Measurements from ENCODE around the gene NMNAT3.

Gene NMNAT3

DNA sequence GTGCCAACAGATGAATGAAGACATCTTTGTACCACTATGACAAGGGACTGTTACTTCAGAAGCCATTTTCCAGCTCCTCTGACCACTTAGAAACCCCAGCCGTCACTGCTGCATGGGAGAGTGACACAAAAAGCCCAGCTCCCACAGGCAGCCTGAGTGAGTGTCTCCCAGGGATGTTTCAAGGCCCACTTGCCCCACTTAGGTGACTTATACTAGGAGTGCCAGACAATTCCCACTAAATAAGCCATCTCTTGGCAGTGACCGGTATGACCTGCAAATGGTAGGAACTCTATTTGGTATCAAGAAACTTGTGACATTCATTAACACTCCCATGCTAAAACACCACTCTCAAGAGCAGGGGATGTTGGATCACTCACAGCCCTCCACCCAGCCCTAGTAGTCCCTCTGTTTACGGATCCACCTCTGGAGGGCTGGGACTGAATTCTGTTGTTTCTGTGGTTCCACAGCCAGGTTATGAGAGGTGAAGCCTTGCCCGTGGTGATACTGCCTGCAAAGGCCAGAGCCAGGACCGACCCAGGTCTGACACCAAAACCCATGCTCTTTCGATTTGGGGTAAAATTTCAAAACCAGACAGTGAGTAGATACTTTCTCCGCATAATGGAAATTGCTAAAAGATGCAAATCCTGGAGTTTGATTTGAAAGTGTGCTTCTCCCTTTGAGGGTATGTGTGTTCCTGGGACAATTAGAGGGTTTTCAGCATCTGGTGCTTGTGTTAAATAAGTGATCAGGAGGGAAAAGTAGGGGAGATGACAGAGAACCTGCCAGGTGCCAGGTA, 152.7 kb downstream of the NMNAT3 start:
- DNase-seq (ENCODE audit: low read depth), result no peak
- no peak overlapping the region for H3K4me3 ChIP-seq (ENCODE audit: low read length)
- TF ChIP-seq, protein P1, sequence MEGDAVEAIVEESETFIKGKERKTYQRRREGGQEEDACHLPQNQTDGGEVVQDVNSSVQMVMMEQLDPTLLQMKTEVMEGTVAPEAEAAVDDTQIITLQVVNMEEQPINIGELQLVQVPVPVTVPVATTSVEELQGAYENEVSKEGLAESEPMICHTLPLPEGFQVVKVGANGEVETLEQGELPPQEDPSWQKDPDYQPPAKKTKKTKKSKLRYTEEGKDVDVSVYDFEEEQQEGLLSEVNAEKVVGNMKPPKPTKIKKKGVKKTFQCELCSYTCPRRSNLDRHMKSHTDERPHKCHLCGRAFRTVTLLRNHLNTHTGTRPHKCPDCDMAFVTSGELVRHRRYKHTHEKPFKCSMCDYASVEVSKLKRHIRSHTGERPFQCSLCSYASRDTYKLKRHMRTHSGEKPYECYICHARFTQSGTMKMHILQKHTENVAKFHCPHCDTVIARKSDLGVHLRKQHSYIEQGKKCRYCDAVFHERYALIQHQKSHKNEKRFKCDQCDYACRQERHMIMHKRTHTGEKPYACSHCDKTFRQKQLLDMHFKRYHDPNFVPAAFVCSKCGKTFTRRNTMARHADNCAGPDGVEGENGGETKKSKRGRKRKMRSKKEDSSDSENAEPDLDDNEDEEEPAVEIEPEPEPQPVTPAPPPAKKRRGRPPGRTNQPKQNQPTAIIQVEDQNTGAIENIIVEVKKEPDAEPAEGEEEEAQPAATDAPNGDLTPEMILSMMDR (conservative IDR thresholded peaks at IDR 0.05; ENCODE audit: low read depth, low read length), result no peak

DNA sequence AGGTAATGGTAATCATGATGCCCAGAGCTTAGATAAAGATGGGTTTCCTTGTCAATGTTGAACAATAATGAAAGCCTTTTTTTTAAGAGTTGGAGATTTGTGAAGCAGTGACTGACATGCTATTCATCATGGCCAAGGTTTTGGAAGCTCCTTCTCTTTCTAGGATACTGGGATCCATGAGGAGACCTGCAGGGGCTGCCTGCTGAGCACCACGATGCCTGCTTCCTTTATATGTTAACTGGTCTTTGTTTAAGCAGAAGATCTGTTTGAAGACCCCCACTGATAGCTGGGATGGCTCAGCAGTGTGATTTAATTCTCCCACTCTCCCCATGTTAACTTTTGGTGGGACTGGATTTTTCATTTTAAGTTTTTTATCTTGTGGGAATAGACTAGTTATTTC, 154.1 kb downstream of the NMNAT3 start:
- DNase-seq (ENCODE audit: low read depth), result no peak
- H3K4me3 ChIP-seq (ENCODE audit: low read length), result no peak overlapping the region
- TF ChIP-seq, protein P1 (conservative IDR thresholded peaks at IDR 0.05; ENCODE audit: low read depth, low read length), result no peak

DNA sequence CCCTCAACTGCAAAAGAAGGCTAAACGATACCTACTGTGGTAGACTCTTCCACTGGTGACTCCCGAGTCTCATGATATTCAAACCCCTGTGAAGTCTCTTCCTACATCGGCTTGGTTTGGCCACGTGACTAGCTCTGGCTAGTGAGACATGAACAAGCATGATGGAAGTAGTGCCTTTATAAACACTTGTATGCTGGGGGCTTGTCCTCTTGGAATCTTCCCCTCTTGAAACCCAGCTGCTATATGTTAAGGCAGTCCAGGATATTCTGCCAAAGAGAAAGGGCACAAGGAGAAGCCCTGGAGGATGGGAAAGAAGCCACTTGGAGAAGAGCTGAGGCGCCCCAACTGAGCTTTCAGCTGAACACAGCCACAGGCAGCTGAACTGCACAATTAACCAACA, 154.6 kb downstream of the NMNAT3 start:
- no peak for DNase-seq (ENCODE audit: low read depth)
- H3K4me3 ChIP-seq (ENCODE audit: low read length), result no peak overlapping the region
- TF ChIP-seq, protein P1 (conservative IDR thresholded peaks at IDR 0.05; ENCODE audit: low read depth, low read length), result no peak

DNA sequence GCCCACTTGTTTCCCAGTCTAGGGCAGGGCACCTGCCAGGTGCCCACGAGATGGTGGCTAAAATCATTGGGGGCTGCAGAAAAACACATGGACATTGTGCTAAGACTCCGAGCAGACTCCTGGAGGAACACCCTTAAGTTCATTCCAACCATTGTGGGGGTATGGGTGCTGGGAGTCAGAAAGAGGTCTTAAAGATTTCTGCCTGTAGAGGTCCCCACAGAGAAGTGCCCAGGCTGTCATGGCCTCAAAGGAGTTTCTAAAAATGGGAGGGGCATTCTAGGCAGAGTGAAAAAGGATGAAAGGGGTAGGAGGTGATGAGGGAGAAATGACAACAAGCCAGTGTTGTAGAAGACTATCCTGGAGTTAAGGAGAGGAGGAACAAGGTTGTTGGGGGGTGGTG, 155.4 kb downstream of the NMNAT3 start:
- DNase-seq (ENCODE audit: low read depth), result no peak
- TF ChIP-seq, protein P1 (conservative IDR thresholded peaks at IDR 0.05; ENCODE audit: low read depth, low read length), result peak; percentile 39
- no peak overlapping the region for H3K4me3 ChIP-seq (ENCODE audit: low read length)

DNA sequence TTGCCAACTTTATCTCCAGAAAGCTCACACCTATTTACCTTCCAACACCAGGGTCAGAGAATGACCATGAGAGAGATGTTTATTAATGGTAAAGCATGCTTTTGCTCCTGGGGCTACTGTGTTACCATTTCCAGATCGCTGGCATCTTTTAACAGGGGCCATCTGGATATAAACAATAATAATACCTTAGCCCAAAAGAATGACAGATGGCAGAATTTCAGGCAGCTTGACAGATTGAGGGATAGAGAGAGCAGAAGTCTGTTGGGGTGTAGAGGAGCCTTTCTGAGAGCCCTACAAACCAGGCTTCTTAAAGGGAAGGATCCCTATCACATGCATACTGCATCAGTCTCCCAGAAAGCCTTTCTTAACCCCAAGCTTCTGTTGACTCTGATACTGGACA, 156.0 kb downstream of the NMNAT3 start:
- TF ChIP-seq, protein P1 (conservative IDR thresholded peaks at IDR 0.05; ENCODE audit: low read depth, low read length), result no peak
- H3K4me3 ChIP-seq (ENCODE audit: low read length), result no peak overlapping the region
- no peak for DNase-seq (ENCODE audit: low read depth)

DNA sequence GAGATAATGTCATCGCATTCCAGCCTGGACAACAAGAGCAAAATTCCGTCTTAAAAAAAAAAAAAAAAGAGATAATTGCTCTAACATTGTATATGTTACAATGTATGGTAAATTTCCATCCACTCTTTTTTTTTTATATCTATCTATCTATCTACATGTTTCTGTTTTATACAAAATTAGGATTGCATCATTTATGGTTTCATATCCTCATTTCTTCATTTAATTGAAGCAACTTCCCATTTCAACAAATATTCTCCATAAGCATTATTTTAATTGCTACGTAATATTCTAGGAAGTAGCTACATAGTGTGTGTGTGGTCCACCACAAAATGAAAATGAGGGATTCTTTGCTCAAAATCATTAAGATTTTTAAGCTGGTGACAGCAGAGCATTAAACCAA, 156.6 kb downstream of the NMNAT3 start:
- TF ChIP-seq, protein P1 (conservative IDR thresholded peaks at IDR 0.05; ENCODE audit: low read depth, low read length), result no peak
- DNase-seq (ENCODE audit: low read depth), result no peak
- no peak overlapping the region for H3K4me3 ChIP-seq (ENCODE audit: low read length)

Data from retinal pigment epithelial cell (primary cell).